K562 (cell line): ENCODE data around the gene PMFBP1. TPM values are rescaled to one million over a fixed set of nuclear protein-coding genes. Genes with fewer than 3 reads are reported as not detected.

Source experiments
- BRCA1 ChIP-seq, 2 experiments: fragments of 450-650 bp in 1 of 2; sonication (generic) in 1 of 2; formaldehyde crosslinking in 1 of 2; IDR thresholded peaks; 2 replicates each; pipeline versions ENCODE4 v1.5.0 to v1.6.1; 2017 to 2020; ENCODE audit warnings: mild to moderate bottlenecking in 1 of 2, missing genetic modification reagents in 1 of 2
- CHAMP1 ChIP-seq: fragments of 450-650 bp; IDR thresholded peaks from 2 replicates; pipeline ENCODE4 v1.6.1; 2016; ENCODE audit warnings: mild to moderate bottlenecking
- DNMT1 ChIP-seq: fragments of 450-650 bp; IDR thresholded peaks from 2 replicates; pipeline ENCODE4 v1.6.1; 2016; ENCODE audit warnings: antibody characterized with exemption, mild to moderate bottlenecking
- E2F1 ChIP-seq: sonication (generic); formaldehyde crosslinking; IDR thresholded peaks from 2 replicates; pipeline ENCODE4 v1.8.1; 2023; ENCODE audit warnings: mild to moderate bottlenecking, missing genetic modification reagents, moderate library complexity
- HDAC8 ChIP-seq: fragments of 450-650 bp; IDR thresholded peaks from 2 replicates; pipeline ENCODE4 v1.6.1; 2016; ENCODE audit warnings: mild to moderate bottlenecking, missing genetic modification characterization, moderate library complexity, missing compliant biosample characterization
- HINFP ChIP-seq: fragments of 450-650 bp; conservative IDR thresholded peaks from 2 replicates; pipeline ENCODE4 v1.6.1; 2016; ENCODE audit warnings: missing genetic modification characterization, low read depth, mild to moderate bottlenecking, control low read depth, missing compliant biosample characterization
- MCM7 ChIP-seq, 2 experiments: fragments of 450-650 bp; IDR thresholded peaks; 2 replicates each; pipeline ENCODE4 v1.6.1; 2016 to 2018
- MTA1 ChIP-seq: fragments of 450-650 bp; IDR thresholded peaks from 2 replicates; pipeline ENCODE4 v1.6.1; 2017; ENCODE audit warnings: borderline replicate concordance
- NCOA4 ChIP-seq: fragments of 450-650 bp; IDR thresholded peaks from 2 replicates; pipeline ENCODE4 v1.6.1; 2018; ENCODE audit warnings: mild to moderate bottlenecking; ENCODE audit not compliant: partially characterized antibody
- NFYB ChIP-seq: IDR thresholded peaks from 2 replicates; pipeline ENCODE4 v1.6.1; 2011; ENCODE audit warnings: mild to moderate bottlenecking, moderate library complexity; ENCODE audit not compliant: insufficient read length; ENCODE audit errors: extremely low read depth
- SMAD1 ChIP-seq: fragments of 150-350 bp; IDR thresholded peaks from 2 replicates; pipeline ENCODE4 v1.6.1; 2014; ENCODE audit warnings: low read length, low read depth; ENCODE audit not compliant: partially characterized antibody
- SNIP1 ChIP-seq: fragments of 450-650 bp; IDR thresholded peaks from 2 replicates; pipeline ENCODE4 v1.7.1; 2017; ENCODE audit warnings: low read depth, mild to moderate bottlenecking
- SP2 ChIP-seq: IDR thresholded peaks from 2 replicates; pipeline ENCODE4 v1.6.1; 2011; ENCODE audit warnings: mild to moderate bottlenecking, low read depth, low read length, moderate library complexity; ENCODE audit not compliant: poor library complexity, severe bottlenecking; ENCODE audit errors: extremely low read depth
- VEZF1 ChIP-seq: fragments of 200-800 bp; sonication (Bioruptor generic); IDR thresholded peaks from 2 replicates; pipeline ENCODE4 v1.6.1; 2017; ENCODE audit warnings: missing genetic modification characterization, missing compliant biosample characterization
- XRCC3 ChIP-seq: fragments of 450-650 bp; IDR thresholded peaks from 2 replicates; pipeline ENCODE4 v1.6.1; 2017; ENCODE audit warnings: mild to moderate bottlenecking, moderate library complexity
- polyA plus RNA-seq, 8 experiments: library from polyadenylated mRNA; depleted of rRNA in 4 of 8; stranded (reverse) in 5 of 8; unstranded in 3 of 8; fragments of >200 nt; fragmentation: Nextera tagmentation in 2 of 8; fragmentation: Illumina TruSeq in 1 of 8; extraction: Ambion mirVana in 2 of 8; extraction: Trizol in 1 of 8; gene quantifications; 2 replicates each; pipeline versions ENCODE4 v1.2.1 to v1.2.3, GENCODE V29; 2011 to 2014; ENCODE audit warnings: inconsistent platforms in 1 of 8, missing spikeins in 1 of 8
- total RNA-seq, 7 experiments: library from RNA; depleted of rRNA in 6 of 7; stranded (reverse); fragments of >200 nt in 6 of 7; fragmentation: Illumina TruSeq in 2 of 7; extraction: Trizol in 2 of 7; gene quantifications; 2 replicates each; pipeline versions ENCODE4 v1.2.1 to v1.2.3, GENCODE V29; 2011 to 2021; ENCODE audit warnings: low replicate concordance in 1 of 7

The PMFBP1 gene
- total and polyA plus RNA-seq, 9 of the 15 experiments (the other 6 are each of a cell fraction or from before 2014, with no cell fraction given): 0.13 to 0.91 (median 0.47) TPM

- TF ChIP-seq XRCC3 (no peak), HDAC8 (tag) (no peak), BRCA1 (IDR thresholded peaks at IDR 0.05) (no peak), BRCA1 (CRISPR knock-in tag; IDR thresholded peaks at IDR 0.05) (no peak), HINFP (tag) (no peak), NCOA4 (no peak), NFYB (peak; percentile 25), SP2 (peak; percentile 82), MTA1 (no peak), SNIP1 (peak; percentile 79), E2F1 (CRISPR knock-in tag) (peak; percentile 41; the same call in 1 of the 2 replicates), MCM7 (IDR thresholded peaks at IDR 0.05) (no peak), CHAMP1 (no peak), SMAD1 (no peak), VEZF1 (CRISPR knock-in tag) (peak; percentile 86), DNMT1 (no peak)
Measured at GRCh38 chr16:72093448-72094265, 78.3 kb downstream of the PMFBP1 start, which contains the start of the genes DHX38 and TXNL4B (continued).
